ENCODE measurements around the gene THG1L. TPM values are rescaled to one million over a fixed set of nuclear protein-coding genes. Genes with fewer than 3 reads are reported as not detected.

THG1L gene
- total and polyA plus RNA-seq, 10 of the 15 experiments (the other 5 are each of a cell fraction or from before 2014, with no cell fraction given): 24.8 to 58.0 (median 34.5) TPM

GRCh38 chr5:157743163-157744050 lies 12.2 kb downstream of the THG1L start, which contains the start of gene LSM11 (continued):
- no peak for TF ChIP-seq USF2 (IDR thresholded peaks at IDR 0.05; ENCODE audit: borderline replicate concordance, low read depth, low read length)
- peak; percentile 47 to 58; a peak in 3 of 4 replicates for TF ChIP-seq BHLHE40 (IDR thresholded peaks at IDR 0.05; ENCODE audit: borderline replicate concordance in 1 of 2, low read depth in 2 of 2, low read length in 1 of 2)
- no peak for TF ChIP-seq JUNB (IDR thresholded peaks at IDR 0.05)
- TF ChIP-seq NRF1 (conservative IDR thresholded peaks at IDR 0.05; ENCODE audit: low read depth, low read length): peak; percentile 53
- TF ChIP-seq TCF7 (IDR thresholded peaks at IDR 0.05; ENCODE audit: borderline replicate concordance): no peak
- no peak for TF ChIP-seq SREBF1 (IDR thresholded peaks at IDR 0.05; ENCODE audit: low read length)
- TF ChIP-seq NR2C2 (IDR thresholded peaks at IDR 0.05; ENCODE audit: borderline replicate concordance, control insufficient read depth, insufficient read length, low read depth): no peak
- TF ChIP-seq NFIC (IDR thresholded peaks at IDR 0.05; ENCODE audit: low read depth, low read length): no peak
- no peak for TF ChIP-seq STAT3 (IDR thresholded peaks at IDR 0.05; ENCODE audit: low read depth, low read length)
- TF ChIP-seq POLR2A (IDR thresholded peaks at IDR 0.05; ENCODE audit: low read depth, low read length): peak; percentile 64
- peak; percentile 47; the same call in 1 of the 2 replicates for TF ChIP-seq PAX5 (IDR thresholded peaks at IDR 0.05; ENCODE audit: borderline replicate concordance, low read depth, low read length)
- TF ChIP-seq BCL3 (IDR thresholded peaks at IDR 0.05; ENCODE audit: borderline replicate concordance, insufficient read depth, low read depth, low read length, poor library complexity, severe bottlenecking): peak; percentile 61
- TF ChIP-seq CREM (IDR thresholded peaks at IDR 0.05; ENCODE audit: low read depth): peak; percentile 38; the same call in 1 of the 2 replicates
- no peak for TF ChIP-seq PAX8 (IDR thresholded peaks at IDR 0.05)
- no peak for TF ChIP-seq SRF (IDR thresholded peaks at IDR 0.05; ENCODE audit: low read depth in 2 of 2, low read length in 2 of 2)
- peak; percentile 83 for TF ChIP-seq IKZF1 (conservative IDR thresholded peaks at IDR 0.05)
- TF ChIP-seq USF1 (IDR thresholded peaks at IDR 0.05; ENCODE audit: borderline replicate concordance, extremely low read length, insufficient read depth, low read depth, low read length): no peak
- no peak for TF ChIP-seq IRF4 (IDR thresholded peaks at IDR 0.05; ENCODE audit: low read depth, low read length)
- peak; percentile 42; the same call in 1 of the 2 replicates for TF ChIP-seq HDGF (IDR thresholded peaks at IDR 0.05)
- TF ChIP-seq MYC (IDR thresholded peaks at IDR 0.05; ENCODE audit: insufficient read depth, insufficient read length, insufficient replicate concordance, low read length, severe bottlenecking): no peak
- TF ChIP-seq MYB (IDR thresholded peaks at IDR 0.05; ENCODE audit: borderline replicate concordance, low read depth, low read length): no peak
- peak; percentile 14 for TF ChIP-seq MEF2B (IDR thresholded peaks at IDR 0.05; ENCODE audit: partially characterized antibody, poor library complexity, severe bottlenecking)
- no peak for TF ChIP-seq NBN (IDR thresholded peaks at IDR 0.05)
- TF ChIP-seq E2F8 (IDR thresholded peaks at IDR 0.05; ENCODE audit: low read depth, partially characterized antibody): no peak
- TF ChIP-seq SP1 (IDR thresholded peaks at IDR 0.05; ENCODE audit: low read depth, low read length): peak; percentile 57

All from GM12878 (cell line).